Neutrophil (primary cell): ENCODE results near the gene HSD17B7.

ENCODE experiments used
- H3K27ac ChIP-seq: fragments of 200-600 bp; sonication (generic); 2 replicates; pipeline ENCODE4 v1.5.1; 2016; ENCODE audit warnings: mild to moderate bottlenecking, moderate library complexity
- H3K27me3 ChIP-seq: fragments of 200-600 bp; sonication (generic); 2 replicates; pipeline ENCODE4 v1.6.0; 2016; ENCODE audit warnings: mild to moderate bottlenecking
- H3K36me3 ChIP-seq: fragments of 200-600 bp; sonication (generic); 2 replicates; pipeline ENCODE4 v1.5.1; 2017
- H3K4me1 ChIP-seq, 2 experiments: fragments of 200-600 bp in 1 of 2; sonication (generic) in 1 of 2; 1 replicate in 1 of 2; 2 replicates in 1 of 2; pipeline versions ENCODE4 v1.5.1 to v1.6.1; 2013 to 2016; ENCODE audit warnings: low read depth in 1 of 2, low read length in 1 of 2, mild to moderate bottlenecking in 1 of 2, moderate library complexity in 1 of 2; ENCODE audit not compliant: control insufficient read depth in 1 of 2, insufficient read depth in 1 of 2
- H3K4me3 ChIP-seq, 2 experiments: fragments of 200-600 bp in 1 of 2; sonication (generic) in 1 of 2; 1 replicate in 1 of 2; 2 replicates in 1 of 2; pipeline ENCODE4 v1.5.1; 2013 to 2016; ENCODE audit warnings: low read depth in 1 of 2, low read length in 1 of 2, mild to moderate bottlenecking in 1 of 2, moderate library complexity in 1 of 2
- H3K9me3 ChIP-seq: fragments of 200-600 bp; sonication (generic); 2 replicates; pipeline ENCODE4 v1.5.1; 2016
- TF ChIP-seq, protein P1 (sequence below): fragments of 200-600 bp; sonication (generic); IDR thresholded peaks from 2 replicates; pipeline ENCODE4 v1.5.1; 2016; ENCODE audit warnings: antibody characterized with exemption

HSD17B7 gene

DNA sequence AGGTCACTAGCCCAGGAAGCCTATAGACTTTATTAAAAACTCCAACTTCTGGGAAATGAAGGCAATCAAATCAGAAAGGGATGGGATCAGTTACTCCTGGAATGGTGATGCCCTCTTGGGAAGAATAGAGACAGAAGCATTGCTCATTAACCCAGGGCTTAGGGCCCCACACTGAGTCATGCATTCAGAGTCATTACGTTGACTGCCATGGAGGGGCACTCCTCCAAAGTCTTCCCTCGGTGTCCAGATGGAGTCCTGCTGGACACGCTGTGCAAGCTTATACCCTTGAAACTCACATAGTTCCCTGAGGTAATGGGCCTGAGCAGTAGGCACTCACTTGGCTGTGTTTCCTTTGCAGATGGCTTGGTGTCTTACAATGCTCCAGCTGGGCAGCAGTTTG, 35.2 kb upstream of the HSD17B7 start:
- H3K4me3 ChIP-seq = no peak overlapping the region
- H3K9me3 ChIP-seq = no peaks in the 10 kb centered on the region
- H3K4me1 ChIP-seq = no peaks in the 10 kb centered on the region
- H3K36me3 ChIP-seq = no peaks in the 10 kb centered on the region
- H3K27me3 ChIP-seq = no peaks in the 10 kb centered on the region
- no peak overlapping the region for H3K27ac ChIP-seq
- TF ChIP-seq, protein P1, sequence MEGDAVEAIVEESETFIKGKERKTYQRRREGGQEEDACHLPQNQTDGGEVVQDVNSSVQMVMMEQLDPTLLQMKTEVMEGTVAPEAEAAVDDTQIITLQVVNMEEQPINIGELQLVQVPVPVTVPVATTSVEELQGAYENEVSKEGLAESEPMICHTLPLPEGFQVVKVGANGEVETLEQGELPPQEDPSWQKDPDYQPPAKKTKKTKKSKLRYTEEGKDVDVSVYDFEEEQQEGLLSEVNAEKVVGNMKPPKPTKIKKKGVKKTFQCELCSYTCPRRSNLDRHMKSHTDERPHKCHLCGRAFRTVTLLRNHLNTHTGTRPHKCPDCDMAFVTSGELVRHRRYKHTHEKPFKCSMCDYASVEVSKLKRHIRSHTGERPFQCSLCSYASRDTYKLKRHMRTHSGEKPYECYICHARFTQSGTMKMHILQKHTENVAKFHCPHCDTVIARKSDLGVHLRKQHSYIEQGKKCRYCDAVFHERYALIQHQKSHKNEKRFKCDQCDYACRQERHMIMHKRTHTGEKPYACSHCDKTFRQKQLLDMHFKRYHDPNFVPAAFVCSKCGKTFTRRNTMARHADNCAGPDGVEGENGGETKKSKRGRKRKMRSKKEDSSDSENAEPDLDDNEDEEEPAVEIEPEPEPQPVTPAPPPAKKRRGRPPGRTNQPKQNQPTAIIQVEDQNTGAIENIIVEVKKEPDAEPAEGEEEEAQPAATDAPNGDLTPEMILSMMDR = no peak

DNA sequence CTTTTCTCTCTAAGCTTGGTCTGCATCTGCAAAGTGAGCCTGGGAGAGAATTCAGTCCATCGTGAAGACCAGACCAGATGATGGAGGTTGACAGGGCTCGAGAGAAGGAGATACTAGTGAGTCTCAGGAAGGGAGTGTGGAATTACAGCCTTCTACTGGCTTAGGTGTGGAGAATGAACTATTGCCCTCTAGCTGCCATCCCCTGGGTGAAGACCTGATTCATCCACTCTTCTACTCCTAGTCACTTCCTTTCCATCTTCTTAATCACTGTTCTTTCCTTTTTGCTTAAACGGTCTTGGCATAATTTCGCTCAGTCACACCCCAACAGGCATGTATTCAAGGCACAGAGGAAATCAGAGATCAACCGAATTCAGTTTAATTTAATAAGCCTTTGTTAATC, 34.0 kb upstream of the HSD17B7 start:
- Histone ChIP-seq H3K9me3 (no peaks in the 10 kb centered on the region), H3K27ac (no peak overlapping the region), H3K4me3 (no peak overlapping the region), H3K4me1 (no peaks in the 10 kb centered on the region), H3K36me3 (no peaks in the 10 kb centered on the region), H3K27me3 (no peaks in the 10 kb centered on the region)
- TF ChIP-seq, protein P1 = no peak

DNA sequence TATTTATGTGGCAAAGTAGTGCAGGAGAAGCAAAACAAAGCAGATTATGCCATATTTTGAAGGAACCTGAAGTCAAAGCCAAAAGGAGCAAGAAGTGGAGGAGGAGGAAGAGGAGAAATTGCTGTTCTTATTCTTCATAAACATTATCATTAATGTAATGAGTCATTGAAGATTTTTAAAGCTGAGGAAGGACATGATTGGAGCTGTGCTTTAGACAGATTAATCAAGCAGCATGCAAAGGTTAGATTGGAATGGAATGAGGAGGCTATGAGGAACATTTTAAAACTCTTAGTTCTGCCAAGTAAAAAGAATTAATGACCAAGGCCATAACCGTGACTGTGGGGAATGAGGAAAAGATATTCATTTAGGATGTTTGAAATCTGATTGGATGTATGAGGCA, 33.0 kb upstream of the HSD17B7 start:
- Histone ChIP-seq H3K27ac (no peak overlapping the region), H3K4me1 (no peaks in the 10 kb centered on the region), H3K36me3 (no peaks in the 10 kb centered on the region), H3K27me3 (no peaks in the 10 kb centered on the region), H3K4me3 (no peak overlapping the region), H3K9me3 (no peaks in the 10 kb centered on the region)
- TF ChIP-seq, protein P1 = no peak

DNA sequence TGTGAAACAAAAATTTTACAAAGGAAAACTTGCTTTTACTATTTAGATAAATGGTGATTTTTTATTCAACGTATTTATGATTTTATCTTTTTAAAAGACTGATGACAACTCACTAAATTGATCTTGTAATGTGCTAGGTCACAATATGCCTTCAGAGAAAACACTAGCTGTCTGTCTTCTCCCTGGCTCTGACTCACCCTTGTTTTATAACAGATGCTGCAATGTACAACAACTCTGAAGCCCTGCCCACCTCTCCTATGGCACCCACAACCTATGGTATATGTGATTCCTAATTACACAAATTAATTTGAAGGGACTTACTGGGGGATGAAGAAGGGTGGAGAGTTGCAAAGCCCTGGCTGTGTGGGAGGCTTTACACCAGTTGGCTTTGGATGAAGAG, 24.7 kb upstream of the HSD17B7 start:
- H3K4me3 ChIP-seq = no peak overlapping the region
- no peaks in the 10 kb centered on the region for H3K9me3 ChIP-seq
- no peaks in the 10 kb centered on the region for H3K36me3 ChIP-seq
- no peak overlapping the region for H3K27ac ChIP-seq
- TF ChIP-seq, protein P1 = no peak
- no peaks in the 10 kb centered on the region for H3K4me1 ChIP-seq
- H3K27me3 ChIP-seq = no peaks in the 10 kb centered on the region

DNA sequence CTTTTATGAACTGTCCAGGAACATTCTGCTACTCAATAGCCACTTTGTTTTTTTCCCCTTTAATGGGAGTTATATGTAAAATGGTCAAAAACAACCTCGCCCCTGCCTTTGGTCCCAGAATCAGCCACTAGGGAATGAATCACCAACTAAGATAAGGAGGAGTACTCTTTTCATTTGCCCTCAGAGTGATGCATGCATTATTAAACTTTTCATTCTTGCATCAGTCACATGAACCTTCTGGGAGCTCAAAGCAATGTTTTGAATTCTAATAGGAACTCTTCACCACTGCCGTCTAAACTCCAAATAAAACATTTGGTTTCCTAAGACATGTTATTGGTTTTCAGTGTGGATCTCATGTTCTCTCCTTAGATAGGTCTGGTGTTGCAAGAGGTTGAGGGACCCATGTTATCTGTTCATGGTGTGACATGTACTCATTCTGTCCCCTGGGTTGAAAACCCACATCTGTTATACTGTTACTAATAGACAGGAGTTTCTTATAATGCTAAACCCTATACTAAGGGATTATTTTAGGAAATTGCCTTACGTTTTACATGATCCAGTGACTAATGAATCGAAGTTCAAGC, 17.8 kb upstream of the HSD17B7 start:
- Histone ChIP-seq H3K9me3 (no peaks in the 10 kb centered on the region), H3K27me3 (peaks cover 15% of the 10 kb centered on the region), H3K36me3 (no peaks in the 10 kb centered on the region), H3K4me3 (no peak overlapping the region), H3K4me1 (no peaks in the 10 kb centered on the region), H3K27ac (no peak overlapping the region)
- TF ChIP-seq, protein P1 = no peak

DNA sequence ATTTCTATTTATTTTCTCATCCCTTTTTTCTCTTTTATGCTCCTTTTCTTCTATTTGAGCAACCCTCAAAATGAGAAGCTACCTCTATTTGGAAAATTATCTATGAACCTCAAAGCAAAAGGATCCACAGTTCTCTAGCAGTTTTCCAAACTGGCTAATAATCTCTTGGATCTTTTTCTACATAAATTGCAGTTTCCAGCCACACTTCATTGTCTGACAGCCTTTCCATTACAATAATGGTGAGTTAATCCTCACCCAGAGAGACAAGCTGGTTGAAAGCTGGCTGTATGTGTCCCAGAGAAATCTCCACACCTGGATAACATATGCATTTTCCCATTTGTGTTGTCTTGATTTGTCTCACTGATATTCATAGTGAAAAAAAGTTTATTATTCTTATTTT, 16.5 kb upstream of the HSD17B7 start:
- H3K27me3 ChIP-seq = peaks cover 15% of the 10 kb centered on the region
- no peak overlapping the region for H3K4me3 ChIP-seq
- no peaks in the 10 kb centered on the region for H3K9me3 ChIP-seq
- no peak overlapping the region for H3K27ac ChIP-seq
- TF ChIP-seq, protein P1 = no peak
- no peaks in the 10 kb centered on the region for H3K36me3 ChIP-seq
- H3K4me1 ChIP-seq = no peaks in the 10 kb centered on the region
